Stimulated activated CD8-positive, alpha-beta memory T cell treated with anti-CD3 and anti-CD28 coated beads, Interleukin-2, amount 100 ng/mL, for 48 hours (primary cell): ENCODE results near the gene GRB10.

Experiments used
- DNase-seq, 2 donors: peaks; one replicate each; pipeline ENCODE4 v3.0.0-alpha.2; 2020; ENCODE audit warnings: low read depth in 2 of 2

Gene GRB10

GRCh38 chr7:50673096-50673495 lies 109.6 kb downstream of the GRB10 start:
- no peak for DNase-seq

GRCh38 chr7:50672045-50672444 lies 110.7 kb downstream of the GRB10 start:
- DNase-seq = no peak

DNA sequence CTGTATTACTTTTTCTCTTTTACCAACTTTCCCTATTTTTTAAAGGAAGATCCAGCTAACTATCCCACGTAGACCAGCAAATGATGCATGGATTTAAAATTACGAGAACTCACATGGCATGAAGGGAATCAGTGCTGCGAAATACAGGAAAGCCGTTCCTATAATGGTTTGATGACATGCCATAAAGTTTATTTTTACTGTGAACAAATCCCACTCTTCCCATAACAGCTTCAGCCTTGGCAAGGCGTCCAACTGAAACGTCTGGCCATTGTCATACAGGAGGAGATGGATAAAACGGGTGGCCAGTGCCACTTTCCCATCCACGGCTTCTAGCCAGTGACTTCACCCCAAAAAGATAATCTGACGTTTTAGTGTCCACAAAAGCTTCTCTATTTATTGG lies 111.3 kb downstream of the GRB10 start:
- no peak for DNase-seq

- no peak for DNase-seq
Measured at GRCh38 chr7:50669890-50670289, 112.8 kb downstream of the GRB10 start.

GRCh38 chr7:50667789-50668226 lies 114.9 kb downstream of the GRB10 start:
- no peak for DNase-seq

- DNase-seq = no peak
Measured at GRCh38 chr7:50667338-50667737, 115.4 kb downstream of the GRB10 start.

GRCh38 chr7:50666124-50666496 lies 116.6 kb downstream of the GRB10 start:
- DNase-seq = no peak

GRCh38 chr7:50665403-50666123 lies 117.1 kb downstream of the GRB10 start:
- DNase-seq = no peak

- DNase-seq = no peak
Measured at GRCh38 chr7:50664937-50665336, 117.8 kb downstream of the GRB10 start.

DNA sequence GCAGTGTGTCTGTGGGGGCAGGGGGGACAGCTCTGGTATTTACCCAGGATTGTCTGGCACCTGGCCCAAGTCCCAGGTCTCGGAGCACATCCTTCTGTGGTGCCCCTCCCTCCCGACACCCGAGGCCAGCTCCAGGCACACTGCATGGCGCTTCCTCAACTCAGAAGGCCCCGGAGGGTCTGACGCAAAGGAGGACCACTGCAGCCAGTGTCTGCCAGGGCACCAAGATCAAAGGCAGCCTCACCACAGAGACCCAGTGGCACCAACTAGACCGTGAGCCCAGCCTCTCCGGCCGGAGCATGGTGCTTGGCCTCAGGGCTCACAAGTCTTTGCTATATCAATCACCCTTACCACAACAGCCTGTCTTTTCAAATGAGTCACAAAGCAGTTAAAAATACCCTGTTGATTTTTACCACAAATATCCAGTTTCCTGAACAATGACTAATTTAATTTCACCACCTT lies 118.2 kb downstream of the GRB10 start:
- DNase-seq = peak in 1 of 2 donors; percentile 14

- no peak for DNase-seq
Measured at GRCh38 chr7:50663396-50664102, 119.1 kb downstream of the GRB10 start.

GRCh38 chr7:50662996-50663395 lies 119.7 kb downstream of the GRB10 start:
- DNase-seq = no peak

GRCh38 chr7:50662041-50662694 lies 120.5 kb downstream of the GRB10 start:
- DNase-seq = no peak

GRCh38 chr7:50661345-50662040 lies 121.2 kb downstream of the GRB10 start:
- no peak for DNase-seq

DNA sequence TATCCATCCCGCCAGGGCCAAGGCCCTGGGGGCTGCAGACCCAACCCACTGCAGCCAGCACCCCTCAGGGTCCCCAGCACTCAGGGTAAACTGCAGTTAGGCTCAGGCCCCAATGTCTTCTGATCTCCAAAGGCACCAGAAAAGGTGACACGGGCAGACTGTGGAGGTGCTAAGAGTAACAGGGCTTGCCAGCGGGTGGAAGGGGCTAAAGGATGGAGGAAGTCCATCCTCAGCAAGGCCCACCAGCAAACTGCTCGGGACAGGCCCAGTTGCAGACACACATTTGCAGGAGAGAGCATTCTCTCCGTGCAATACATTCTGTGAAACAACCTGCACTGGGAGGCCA lies 121.9 kb downstream of the GRB10 start:
- DNase-seq = no peak

DNA sequence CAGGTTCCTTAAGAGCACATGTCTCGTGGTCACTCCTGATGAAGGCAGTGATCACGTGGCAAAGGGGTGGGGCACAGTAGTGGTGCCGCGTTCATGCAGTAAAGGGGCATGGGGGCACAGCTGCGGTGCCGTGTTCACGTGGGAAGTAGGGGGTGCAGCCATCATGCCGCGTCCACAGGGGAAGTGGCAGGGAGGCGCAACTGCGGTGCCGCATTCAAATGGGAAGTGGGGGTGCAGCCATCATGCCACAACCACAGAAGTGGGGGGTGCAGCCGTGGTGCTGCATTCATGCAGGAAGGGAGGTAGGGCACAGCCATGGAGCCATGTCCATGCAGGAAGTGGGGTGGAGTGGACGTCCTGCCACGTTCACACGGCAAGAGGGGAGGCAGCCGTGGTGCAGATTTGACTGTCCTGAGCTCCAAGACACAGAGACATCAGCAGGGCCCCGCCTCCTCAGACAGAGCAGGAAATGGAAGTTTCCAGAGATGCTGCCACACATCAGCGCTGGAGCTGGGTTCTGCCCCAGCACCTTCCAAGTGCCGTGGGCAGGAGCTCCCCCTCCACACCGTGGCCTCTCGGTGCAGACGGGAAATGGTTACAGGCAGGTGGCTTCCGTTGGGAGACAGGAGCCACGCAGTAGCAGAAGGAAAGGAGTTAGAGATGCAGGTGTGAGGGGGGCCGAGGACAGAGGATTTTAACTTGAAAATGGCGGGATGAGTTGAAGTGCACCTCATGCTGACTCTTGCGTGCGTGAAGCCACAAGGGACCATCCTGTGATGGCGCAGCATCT lies 122.5 kb downstream of the GRB10 start:
- DNase-seq = peak; percentile 25 to 28

GRCh38 chr7:50659329-50659965 lies 123.2 kb downstream of the GRB10 start:
- no peak for DNase-seq

- DNase-seq = no peak
Measured at GRCh38 chr7:50658696-50659095, 124.0 kb downstream of the GRB10 start.

DNA sequence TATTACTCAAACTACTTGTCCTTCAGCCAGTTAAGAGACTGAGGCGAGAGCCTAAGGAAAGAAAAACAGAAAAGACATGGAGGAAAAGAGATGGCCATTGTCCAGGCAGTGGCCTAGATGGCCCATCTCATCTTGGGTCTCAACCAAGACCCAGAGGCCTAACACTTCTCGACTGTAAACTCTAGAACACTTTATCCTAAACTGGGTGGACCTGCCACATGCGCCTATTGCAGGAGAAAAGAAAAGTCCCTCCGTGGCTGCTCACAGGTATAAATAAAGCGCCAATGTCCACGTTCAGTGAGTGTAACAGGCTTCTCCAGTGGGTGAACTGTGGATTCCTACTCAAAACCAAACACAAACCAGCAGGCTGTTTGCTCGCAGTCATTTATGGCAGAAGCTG lies 124.8 kb downstream of the GRB10 start:
- no peak for DNase-seq

DNA sequence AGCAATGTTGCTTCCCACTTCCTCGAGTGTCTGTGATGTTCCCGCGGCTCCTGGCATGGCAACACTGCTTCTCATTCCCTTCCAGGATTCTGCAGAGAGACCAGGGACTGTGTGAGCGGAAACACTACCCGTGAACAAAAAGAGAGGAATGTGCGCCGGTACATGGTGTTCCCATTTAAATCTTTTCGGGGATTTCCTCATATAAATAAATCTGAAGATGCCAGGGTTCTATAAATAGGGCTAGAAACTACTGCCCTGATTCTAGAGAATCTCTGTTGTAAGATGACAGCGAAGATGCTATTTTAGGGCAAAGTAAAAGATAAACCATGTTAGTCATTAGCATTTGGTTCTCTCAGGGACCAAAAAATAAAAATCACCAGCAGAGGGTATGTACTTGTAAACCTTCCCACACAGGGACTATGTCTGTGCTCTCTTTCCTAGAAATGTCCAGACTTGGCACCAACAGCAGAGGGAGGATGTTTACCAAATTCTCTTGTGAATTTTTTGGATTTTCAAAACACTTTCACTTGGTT lies 125.3 kb downstream of the GRB10 start:
- DNase-seq = no peak
